PC-3 (cell line): ENCODE measurements around the gene KPNA4. TPM values are rescaled to one million over a fixed set of nuclear protein-coding genes. Genes with fewer than 3 reads are reported as not detected.
"Not testable (repeated sequence)": the region's sequence is repeated elsewhere in the genome, so short reads cannot be mapped to it uniquely, and the experiment has no call there.

ENCODE experiments used
- ATAC-seq: fragments of 200-7000 bp; cut with Tn5 transposase; 2 replicates; pipeline ENCODE4 v1.9.1; 2020; ENCODE audit warnings: mild to moderate bottlenecking, moderate library complexity
- BruUV-seq: library from RNA; stranded (reverse); fragments of 400-500 nt; replicated peaks from 2 replicates; lab custom pipeline; 2021; lab: Mats Ljungman, UMichigan
- CTCF ChIA-PET: fragments of 300-600 bp; sonication (Branson Sonifier 250); formaldehyde crosslinking; loops from one replicate; lab custom pipeline; 2022; ENCODE audit warnings: antibody characterized with exemption; lab: Charles Lee
- POLR2A ChIA-PET: fragments of 300-600 bp; sonication (Branson Sonifier 250); formaldehyde crosslinking; loops from one replicate; lab custom pipeline; 2022; ENCODE audit warnings: antibody characterized with exemption; ENCODE audit not compliant: unreplicated experiment; lab: Charles Lee
- DNase-seq: peaks from one replicate; pipeline ENCODE4 v3.0.0-alpha.2; 2015
- H2AFZ ChIP-seq: fragments of 300-600 bp; sonication (generic); 2 replicates; pipeline ENCODE4 v1.6.0; 2016; ENCODE audit warnings: antibody characterized with exemption, low read length
- H3F3A ChIP-seq: fragments of 300-600 bp; sonication (generic); one replicate; pipeline ENCODE4 v1.6.0; 2017; ENCODE audit warnings: antibody characterized with exemption, low read length, control low read depth, mild to moderate bottlenecking; ENCODE audit not compliant: unreplicated experiment
- H3K27ac ChIP-seq: fragments of 300-600 bp; sonication (generic); 2 replicates; pipeline ENCODE4 v1.5.1; 2016; ENCODE audit warnings: mild to moderate bottlenecking, low read length
- H3K27me3 ChIP-seq: fragments of 300-600 bp; sonication (generic); 2 replicates; pipeline ENCODE4 v1.6.1; 2016; ENCODE audit warnings: low read length, mixed read lengths
- H3K36me3 ChIP-seq: fragments of 300-600 bp; sonication (generic); 2 replicates; pipeline ENCODE4 v1.6.1; 2016; ENCODE audit warnings: low read depth, mixed run types, low read length, mixed read lengths
- H3K4me1 ChIP-seq: fragments of 300-600 bp; sonication (generic); 2 replicates; pipeline ENCODE4 v1.5.1; 2016; ENCODE audit warnings: low read length; ENCODE audit not compliant: insufficient read depth
- H3K4me2 ChIP-seq: fragments of 300-600 bp; sonication (generic); 2 replicates; pipeline ENCODE4 v1.6.0; 2016; ENCODE audit warnings: low read length
- H3K4me3 ChIP-seq: fragments of 300-600 bp; sonication (generic); 2 replicates; pipeline ENCODE4 v1.5.1; 2016; ENCODE audit warnings: mild to moderate bottlenecking, low read length, mixed read lengths
- H3K79me2 ChIP-seq: fragments of 300-600 bp; sonication (generic); 2 replicates; pipeline ENCODE4 v1.6.1; 2017; ENCODE audit warnings: low read length, mixed read lengths
- H3K9ac ChIP-seq: fragments of 300-600 bp; sonication (generic); 2 replicates; pipeline ENCODE4 v1.6.0; 2016; ENCODE audit warnings: mild to moderate bottlenecking, low read length
- H3K9me2 ChIP-seq: fragments of 300-600 bp; sonication (generic); replicated peaks from 2 replicates; pipeline ENCODE4 v1.6.1; 2016; ENCODE audit warnings: mixed run types, low read length, mixed read lengths
- H3K9me3 ChIP-seq: fragments of 300-600 bp; sonication (generic); 2 replicates; pipeline ENCODE4 v1.6.1; 2016; ENCODE audit warnings: low read length, mixed read lengths
- H4K20me1 ChIP-seq: fragments of 300-600 bp; sonication (generic); 2 replicates; pipeline ENCODE4 v1.6.1; 2016; ENCODE audit warnings: low read length, mixed read lengths
- CTCF ChIP-seq: fragments of 300-600 bp; sonication (generic); conservative IDR thresholded peaks from 2 replicates; pipeline ENCODE4 v1.5.1; 2017; ENCODE audit warnings: antibody characterized with exemption, low read depth, mild to moderate bottlenecking, low read length
- EZH2 ChIP-seq: fragments of 300-600 bp; sonication (generic); IDR thresholded peaks from one replicate; pipeline ENCODE4 v1.6.1; 2017; ENCODE audit warnings: antibody characterized with exemption, mild to moderate bottlenecking, low read length; ENCODE audit not compliant: unreplicated experiment
- EZH2phosphoT487 ChIP-seq: fragments of 300-600 bp; sonication (generic); IDR thresholded peaks from 2 replicates; pipeline ENCODE4 v1.6.1; 2018; ENCODE audit warnings: mild to moderate bottlenecking, antibody characterized with exemption, low read length, borderline replicate concordance
- intact Hi-C: fragments of 100-400 bp; cut with micrococcal nuclease; formaldehyde crosslinking; loops from 2 replicates; pipeline ENCODE4 v1.9.0; 2023
- total RNA-seq: library from RNA; depleted of rRNA; stranded (reverse); fragments of >200 nt; gene quantifications from 2 replicates; pipeline ENCODE4 v1.2.3, GENCODE V29; 2014

The KPNA4 gene
- total RNA-seq, 1 experiment from 2014 or later: 31.5 TPM

DNA sequence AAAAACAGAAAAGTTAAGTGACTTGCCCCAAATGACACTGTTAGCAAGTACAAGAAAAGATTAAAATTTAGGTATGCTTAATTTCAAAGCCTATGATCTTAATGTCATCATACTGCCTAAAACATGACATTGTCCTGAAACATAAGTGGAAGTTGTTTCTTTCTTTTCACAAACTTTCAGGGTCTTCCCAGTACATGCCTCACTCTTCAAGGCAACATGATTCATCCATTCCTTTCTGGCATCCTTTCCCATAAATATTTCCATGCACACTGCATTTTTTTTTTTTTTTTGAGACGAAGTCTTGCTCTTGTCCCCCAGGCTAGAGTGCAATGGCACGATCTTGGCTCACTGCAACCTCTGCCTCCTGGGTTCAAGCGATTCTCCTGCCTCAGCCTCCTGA lies 42.5 kb upstream of the KPNA4 start:
- Histone ChIP-seq H3K4me3 (no peak overlapping the region), H3K4me2 (no peak overlapping the region), H3K79me2 (no peaks in the 10 kb centered on the region), H3F3A (no peaks in the 10 kb centered on the region), H3K4me1 (0 out of 2 replicates have a peak, but pooled peaks cover under 1% of the 10 kb centered on the region), H3K27ac (no peak overlapping the region), H3K9me3 (no peaks in the 10 kb centered on the region), H3K36me3 (no peaks in the 10 kb centered on the region), H2AFZ (no peak overlapping the region), H3K9me2 (no peaks in the 10 kb centered on the region), H4K20me1 (no peaks in the 10 kb centered on the region), H3K27me3 (no peaks in the 10 kb centered on the region), H3K9ac (no peak overlapping the region)
- ChIA-PET CTCF (no interaction called here), POLR2A (no interaction called here)
- no TSS peak for BruUV-seq
- DNase-seq (no peak), ATAC-seq (no peak)
- TF ChIP-seq CTCF: no peak
- intact Hi-C loops: no loop called here

GRCh38 chr3:160605315-160605714 lies 39.9 kb upstream of the KPNA4 start:
- CTCF ChIA-PET: no interaction called here
- no peaks in the 10 kb centered on the region for H3K36me3 ChIP-seq
- no peak for DNase-seq
- POLR2A ChIA-PET: no interaction called here
- H3K9me2 ChIP-seq: no peaks in the 10 kb centered on the region
- H3K4me3 ChIP-seq: no peak overlapping the region
- no peak overlapping the region for H3K9ac ChIP-seq
- no peaks in the 10 kb centered on the region for H3F3A ChIP-seq
- H3K9me3 ChIP-seq: no peaks in the 10 kb centered on the region
- no peak for ATAC-seq
- intact Hi-C loops: no loop called here
- BruUV-seq: no TSS peak
- H3K4me1 ChIP-seq: peaks cover 6% of the 10 kb centered on the region
- no peak overlapping the region for H3K27ac ChIP-seq
- no peak overlapping the region for H3K4me2 ChIP-seq
- no peaks in the 10 kb centered on the region for H3K27me3 ChIP-seq
- H3K79me2 ChIP-seq: no peaks in the 10 kb centered on the region
- H2AFZ ChIP-seq: no peak overlapping the region
- no peaks in the 10 kb centered on the region for H4K20me1 ChIP-seq
- TF ChIP-seq EZH2phosphoT487 (no peak), EZH2 (no peak), CTCF (no peak)

GRCh38 chr3:160603845-160604244 lies 38.5 kb upstream of the KPNA4 start:
- H3K4me3 ChIP-seq, H3K27me3 ChIP-seq, H3K79me2 ChIP-seq, H3K27ac ChIP-seq, H3K9me3 ChIP-seq, H2AFZ ChIP-seq, H3K9me2 ChIP-seq, H3K9ac ChIP-seq, POLR2A ChIA-PET, DNase-seq, H3K36me3 ChIP-seq, H3F3A ChIP-seq, BruUV-seq, CTCF ChIA-PET, intact Hi-C loops, ATAC-seq, H3K4me1 ChIP-seq, H3K4me2 ChIP-seq, H4K20me1 ChIP-seq: not testable (repeated sequence)
